Activated CD8-positive, alpha-beta memory T cell treated with anti-CD3 and anti-CD28 coated beads, Interleukin-2, amount 10 ng/mL, durations not matched to agents 7 days and 5 days (primary cell): ENCODE measurements around the gene TNPO3. TPM values are rescaled to one million over a fixed set of nuclear protein-coding genes. Genes with fewer than 3 reads are reported as not detected.

Experiments
- ATAC-seq: fragments of 150-1000 bp; cut with Tn5 transposase; one replicate; pipeline ENCODE4 v1.10.0; 2021; ENCODE audit warnings: moderate library complexity
- CTCF ChIA-PET: fragments of 350-600 bp; sonication (Branson Sonifier 250); formaldehyde crosslinking; loops from one replicate; lab custom pipeline; 2021; ENCODE audit warnings: antibody characterized with exemption; lab: Charles Lee
- DNase-seq: peaks from one replicate; pipeline ENCODE4 v3.0.0-alpha.2; 2020
- H3K27ac Mint-ChIP-seq: one replicate; pipeline ENCODE4 v1.8.0; 2021; ENCODE audit warnings: mild to moderate bottlenecking, mixed read lengths
- H3K27me3 Mint-ChIP-seq: one replicate; pipeline ENCODE4 v1.8.0; 2021; ENCODE audit warnings: mixed read lengths
- H3K36me3 Mint-ChIP-seq: one replicate; pipeline ENCODE4 v1.8.0; 2021; ENCODE audit warnings: mild to moderate bottlenecking, mixed read lengths
- H3K4me1 Mint-ChIP-seq: one replicate; pipeline ENCODE4 v1.8.0; 2021; ENCODE audit warnings: mixed read lengths
- H3K4me3 Mint-ChIP-seq: one replicate; pipeline ENCODE4 v1.8.0; 2021; ENCODE audit warnings: mild to moderate bottlenecking, moderate library complexity, mixed read lengths
- H3K9me3 Mint-ChIP-seq: one replicate; pipeline ENCODE4 v1.8.0; 2022; ENCODE audit warnings: low read depth, mixed read lengths
- total RNA-seq, 2 experiments: library from RNA; stranded (reverse); gene quantifications; one replicate each; pipeline ENCODE4 v1.2.3, GENCODE V29; 2021

The TNPO3 gene
- total RNA-seq, 2 experiments from 2014 or later, result 51.9 to 55.8 TPM

GRCh38 chr7:128924707-128925588, 130.0 kb downstream of the TNPO3 start:
- H3K27ac Mint-ChIP-seq, result no peak overlapping the region
- CTCF ChIA-PET, result interaction anchor here (1.0 to 1.3 kb wide), 2 partner anchors 8 to 165 kb away, joined by 3 to 4 read pairs; no protein-coding TSS in a partner anchor
- H3K4me1 Mint-ChIP-seq, result no peaks in the 10 kb centered on the region
- no peaks in the 10 kb centered on the region for H3K36me3 Mint-ChIP-seq
- H3K9me3 Mint-ChIP-seq, result no peaks in the 10 kb centered on the region
- no peak for ATAC-seq
- peaks cover 39% of the 10 kb centered on the region for H3K27me3 Mint-ChIP-seq
- DNase-seq, result no peak
- no peak overlapping the region for H3K4me3 Mint-ChIP-seq

- Mint-ChIP-seq H3K36me3 (no peaks in the 10 kb centered on the region), H3K27ac (no peak overlapping the region), H3K4me3 (no peak overlapping the region), H3K27me3 (peaks cover 53% of the 10 kb centered on the region), H3K4me1 (no peaks in the 10 kb centered on the region), H3K9me3 (no peaks in the 10 kb centered on the region)
- CTCF ChIA-PET, result no interaction called here
- ATAC-seq (no peak), DNase-seq (no peak)
Observed at GRCh38 chr7:128923411-128923800, 131.5 kb downstream of the TNPO3 start.

GRCh38 chr7:128922496-128923410, 132.2 kb downstream of the TNPO3 start:
- Mint-ChIP-seq H3K27me3 (peaks cover 59% of the 10 kb centered on the region), H3K4me3 (no peak overlapping the region), H3K4me1 (no peaks in the 10 kb centered on the region), H3K27ac (no peak overlapping the region), H3K36me3 (no peaks in the 10 kb centered on the region), H3K9me3 (no peaks in the 10 kb centered on the region)
- CTCF ChIA-PET, result interaction anchor here (0.8 kb wide), 1 partner anchor 17 kb away, joined by 3 read pairs; no protein-coding TSS in a partner anchor
- ATAC-seq (no peak), DNase-seq (peak; percentile 21)

GRCh38 chr7:128921866-128922440, 133.0 kb downstream of the TNPO3 start:
- H3K36me3 Mint-ChIP-seq, result no peaks in the 10 kb centered on the region
- H3K27me3 Mint-ChIP-seq, result peaks cover 67% of the 10 kb centered on the region
- no peak overlapping the region for H3K4me3 Mint-ChIP-seq
- H3K4me1 Mint-ChIP-seq, result no peaks in the 10 kb centered on the region
- CTCF ChIA-PET, result interaction anchor here (0.8 kb wide), 1 partner anchor 18 kb away, joined by 3 read pairs; no protein-coding TSS in a partner anchor
- DNase-seq (peak; percentile 16), ATAC-seq (no peak)
- no peak overlapping the region for H3K27ac Mint-ChIP-seq
- no peaks in the 10 kb centered on the region for H3K9me3 Mint-ChIP-seq

GRCh38 chr7:128920913-128921582, 133.9 kb downstream of the TNPO3 start:
- Mint-ChIP-seq H3K4me3 (no peak overlapping the region), H3K9me3 (no peaks in the 10 kb centered on the region), H3K27ac (no peak overlapping the region), H3K27me3 (peaks cover 71% of the 10 kb centered on the region), H3K36me3 (no peaks in the 10 kb centered on the region), H3K4me1 (peaks cover 2% of the 10 kb centered on the region)
- DNase-seq (peak; percentile 28), ATAC-seq (no peak)
- CTCF ChIA-PET, result no interaction called here

GRCh38 chr7:128919881-128920799, 134.8 kb downstream of the TNPO3 start:
- no peaks in the 10 kb centered on the region for H3K9me3 Mint-ChIP-seq
- H3K27me3 Mint-ChIP-seq, result peaks cover 75% of the 10 kb centered on the region
- DNase-seq (no peak), ATAC-seq (no peak)
- no peak overlapping the region for H3K27ac Mint-ChIP-seq
- H3K4me1 Mint-ChIP-seq, result peaks cover 6% of the 10 kb centered on the region
- H3K4me3 Mint-ChIP-seq, result no peak overlapping the region
- no peaks in the 10 kb centered on the region for H3K36me3 Mint-ChIP-seq
- CTCF ChIA-PET, result interaction anchor here (0.7 kb wide), 1 partner anchor 171 kb away, joined by 3 read pairs; no protein-coding TSS in a partner anchor

GRCh38 chr7:128919241-128919640, 135.7 kb downstream of the TNPO3 start:
- DNase-seq (no peak), ATAC-seq (no peak)
- Mint-ChIP-seq H3K27me3 (peaks cover 74% of the 10 kb centered on the region), H3K4me1 (peaks cover 6% of the 10 kb centered on the region), H3K9me3 (no peaks in the 10 kb centered on the region), H3K27ac (no peak overlapping the region), H3K4me3 (no peak overlapping the region), H3K36me3 (no peaks in the 10 kb centered on the region)
- CTCF ChIA-PET, result interaction anchor here (0.7 kb wide), 1 partner anchor 172 kb away, joined by 3 read pairs; no protein-coding TSS in a partner anchor

GRCh38 chr7:128918016-128918665, 136.8 kb downstream of the TNPO3 start:
- H3K4me1 Mint-ChIP-seq, result peaks cover 6% of the 10 kb centered on the region
- ATAC-seq (no peak), DNase-seq (no peak)
- CTCF ChIA-PET, result no interaction called here
- no peaks in the 10 kb centered on the region for H3K9me3 Mint-ChIP-seq
- peaks cover 72% of the 10 kb centered on the region for H3K27me3 Mint-ChIP-seq
- H3K27ac Mint-ChIP-seq, result no peak overlapping the region
- H3K4me3 Mint-ChIP-seq, result no peak overlapping the region
- H3K36me3 Mint-ChIP-seq, result no peaks in the 10 kb centered on the region

- DNase-seq (no peak), ATAC-seq (no peak)
- no peak overlapping the region for H3K4me3 Mint-ChIP-seq
- H3K9me3 Mint-ChIP-seq, result no peaks in the 10 kb centered on the region
- peaks cover 6% of the 10 kb centered on the region for H3K4me1 Mint-ChIP-seq
- no peak overlapping the region for H3K27ac Mint-ChIP-seq
- CTCF ChIA-PET, result interaction anchor here (1.8 kb wide), 1 partner anchor 175 kb away, joined by 5 read pairs; no protein-coding TSS in a partner anchor
- peaks cover 72% of the 10 kb centered on the region for H3K27me3 Mint-ChIP-seq
- no peaks in the 10 kb centered on the region for H3K36me3 Mint-ChIP-seq
Observed at GRCh38 chr7:128917122-128917521, 137.8 kb downstream of the TNPO3 start.

GRCh38 chr7:128916643-128916915, 138.3 kb downstream of the TNPO3 start:
- Mint-ChIP-seq H3K4me3 (no peak overlapping the region), H3K27me3 (peaks cover 76% of the 10 kb centered on the region), H3K9me3 (no peaks in the 10 kb centered on the region), H3K27ac (no peak overlapping the region), H3K4me1 (peaks cover 6% of the 10 kb centered on the region), H3K36me3 (no peaks in the 10 kb centered on the region)
- CTCF ChIA-PET, result interaction anchor here (1.8 kb wide), 1 partner anchor 175 kb away, joined by 5 read pairs; no protein-coding TSS in a partner anchor
- ATAC-seq (no peak), DNase-seq (no peak)

GRCh38 chr7:128915841-128916642, 138.9 kb downstream of the TNPO3 start:
- H3K4me1 Mint-ChIP-seq, result peaks cover 6% of the 10 kb centered on the region
- H3K36me3 Mint-ChIP-seq, result no peaks in the 10 kb centered on the region
- DNase-seq, result no peak
- ATAC-seq, result peak; percentile 24
- CTCF ChIA-PET, result interaction anchor here (1.8 kb wide), 1 partner anchor 176 kb away, joined by 5 read pairs; no protein-coding TSS in a partner anchor
- no peak overlapping the region for H3K4me3 Mint-ChIP-seq
- H3K27me3 Mint-ChIP-seq, result peaks cover 78% of the 10 kb centered on the region
- H3K27ac Mint-ChIP-seq, result no peak overlapping the region
- no peaks in the 10 kb centered on the region for H3K9me3 Mint-ChIP-seq
